HG03039 (cell line): ENCODE results near the gene MAPK8IP1.
A peak's percentile ranks its signal among the peaks of the same experiment; 100 is the strongest.

ENCODE experiments used
- ATAC-seq: cut with Tn5 transposase; IDR thresholded peaks from one replicate; pipeline ENCODE4 v1.9.1; 2021; ENCODE audit warnings: mild to moderate bottlenecking, moderate library complexity; ENCODE audit not compliant: unreplicated experiment

MAPK8IP1 gene

DNA sequence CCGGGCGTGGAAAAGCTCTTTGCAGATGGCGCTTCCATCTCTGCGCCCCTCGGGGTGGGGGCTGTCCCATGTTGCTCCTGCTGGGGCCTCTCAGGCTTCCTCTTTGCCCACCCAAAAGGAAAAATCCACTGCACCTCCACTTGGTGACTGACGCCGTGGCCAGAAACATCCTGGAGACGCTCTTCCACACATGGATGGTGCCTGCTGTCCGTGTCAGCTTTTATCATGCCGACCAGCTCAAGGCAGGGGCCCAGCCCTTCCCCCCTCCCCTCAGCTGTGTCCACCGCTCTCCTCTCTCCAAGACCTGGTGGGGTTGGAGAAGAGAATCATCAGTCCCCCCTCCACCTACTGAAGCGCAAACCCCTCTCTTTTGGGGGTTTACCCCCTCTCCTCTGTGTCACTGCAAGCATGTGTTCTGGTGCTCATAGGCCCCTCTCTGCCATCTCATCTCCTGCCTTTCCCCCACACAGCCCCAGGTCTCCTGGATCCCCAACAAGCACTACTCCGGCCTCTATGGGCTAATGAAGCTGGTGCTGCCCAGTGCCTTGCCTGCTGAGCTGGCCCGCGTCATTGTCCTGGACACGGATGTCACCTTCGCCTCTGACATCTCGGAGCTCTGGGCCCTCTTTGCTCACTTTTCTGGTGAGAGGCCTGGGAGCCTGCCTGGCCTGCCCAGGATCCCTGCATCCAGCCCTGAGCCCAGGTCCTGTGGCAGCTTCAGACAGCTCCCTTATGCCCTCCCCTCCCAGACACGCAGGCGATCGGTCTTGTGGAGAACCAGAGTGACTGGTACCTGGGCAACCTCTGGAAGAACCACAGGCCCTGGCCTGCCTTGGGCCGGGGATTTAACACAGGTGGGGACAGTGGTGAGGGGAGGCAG is 38.8 kb downstream of the MAPK8IP1 start:
- no peak for ATAC-seq

DNA sequence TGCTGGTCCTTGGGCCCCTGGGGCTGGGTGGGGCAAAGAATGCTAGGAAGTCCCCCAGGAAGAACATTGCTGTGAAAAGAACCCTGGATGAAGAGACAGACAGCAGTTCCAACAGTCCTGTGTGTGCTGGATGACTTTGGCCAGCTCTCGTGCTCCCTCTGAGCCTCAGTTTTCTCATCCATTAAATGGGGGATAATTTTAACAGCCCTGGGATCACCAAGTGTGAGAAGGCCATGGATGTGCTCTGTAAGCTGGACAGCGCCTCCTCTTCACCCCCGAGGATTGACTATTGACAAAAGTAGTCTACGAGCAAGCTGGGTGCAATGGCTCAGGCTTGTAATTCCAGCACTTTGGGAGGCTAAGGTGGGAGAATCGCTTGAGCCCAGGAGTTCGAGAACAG is 39.5 kb downstream of the MAPK8IP1 start:
- ATAC-seq, result no peak

DNA sequence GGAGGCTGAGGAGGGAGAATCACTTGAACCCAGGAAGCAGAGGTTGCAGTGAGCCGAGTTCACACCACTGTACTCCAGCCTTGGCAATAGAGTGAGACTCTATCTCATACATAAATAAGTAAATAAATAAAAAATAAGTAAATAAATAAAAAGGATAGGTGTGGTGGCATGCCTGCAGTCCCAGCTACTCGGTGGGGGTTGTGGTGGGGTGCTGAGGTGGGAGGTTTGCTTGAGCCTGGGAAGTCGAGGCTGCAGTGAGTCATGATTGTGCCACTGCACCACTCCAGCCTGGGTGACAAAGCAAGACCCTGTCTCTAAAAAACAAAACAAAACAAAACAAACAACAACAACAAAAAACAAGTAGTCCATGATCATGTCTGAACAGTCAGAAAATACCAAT is 40.1 kb downstream of the MAPK8IP1 start:
- ATAC-seq, result no peak

DNA sequence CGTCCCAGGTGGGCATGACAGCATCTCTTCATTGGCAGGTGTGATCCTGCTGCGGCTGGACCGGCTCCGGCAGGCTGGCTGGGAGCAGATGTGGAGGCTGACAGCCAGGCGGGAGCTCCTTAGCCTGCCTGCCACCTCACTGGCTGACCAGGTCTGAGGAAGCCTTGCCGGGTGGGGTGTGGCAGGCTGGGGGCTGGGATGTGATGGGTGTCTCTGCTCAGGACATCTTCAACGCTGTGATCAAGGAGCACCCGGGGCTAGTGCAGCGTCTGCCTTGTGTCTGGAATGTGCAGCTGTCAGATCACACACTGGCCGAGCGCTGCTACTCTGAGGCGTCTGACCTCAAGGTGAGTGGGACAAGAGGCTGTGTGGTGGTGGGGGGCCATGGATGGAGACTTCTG is 40.5 kb downstream of the MAPK8IP1 start:
- no peak for ATAC-seq

DNA sequence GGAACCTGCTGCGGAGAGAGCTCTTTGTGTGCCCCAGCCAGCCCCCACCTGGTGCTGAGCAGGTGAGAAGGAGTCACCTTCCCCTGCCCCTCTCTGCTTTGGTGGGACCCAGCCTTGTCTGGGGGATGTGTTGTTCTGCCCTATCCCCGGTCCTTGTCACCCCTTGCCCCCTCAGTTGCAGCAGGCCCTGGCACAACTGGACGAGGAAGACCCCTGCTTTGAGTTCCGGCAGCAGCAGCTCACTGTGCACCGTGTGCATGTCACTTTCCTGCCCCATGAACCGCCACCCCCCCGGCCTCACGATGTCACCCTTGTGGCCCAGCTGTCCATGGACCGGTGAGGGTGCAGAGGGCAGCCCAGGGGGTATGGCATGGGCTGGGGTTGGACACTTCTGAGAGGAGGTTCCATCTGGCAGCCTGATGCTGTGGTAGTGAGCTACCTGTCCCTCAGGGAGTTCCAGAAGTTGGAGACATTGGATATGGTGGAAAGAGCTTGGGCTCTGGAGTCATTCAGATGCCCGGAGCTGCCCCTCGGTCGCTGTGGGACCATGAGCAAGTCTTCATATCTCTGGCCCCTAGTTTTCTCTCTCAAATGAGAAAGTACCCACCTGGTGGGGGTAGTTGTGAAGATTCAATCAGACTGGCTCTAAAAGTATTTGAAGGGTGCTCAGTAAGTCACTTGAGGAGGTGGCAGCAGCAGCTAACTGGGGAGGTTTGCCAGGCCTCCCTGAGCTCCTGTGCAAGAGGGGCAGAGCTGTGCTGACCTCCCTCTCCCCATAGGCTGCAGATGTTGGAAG is 41.3 kb downstream of the MAPK8IP1 start:
- no peak for ATAC-seq

DNA sequence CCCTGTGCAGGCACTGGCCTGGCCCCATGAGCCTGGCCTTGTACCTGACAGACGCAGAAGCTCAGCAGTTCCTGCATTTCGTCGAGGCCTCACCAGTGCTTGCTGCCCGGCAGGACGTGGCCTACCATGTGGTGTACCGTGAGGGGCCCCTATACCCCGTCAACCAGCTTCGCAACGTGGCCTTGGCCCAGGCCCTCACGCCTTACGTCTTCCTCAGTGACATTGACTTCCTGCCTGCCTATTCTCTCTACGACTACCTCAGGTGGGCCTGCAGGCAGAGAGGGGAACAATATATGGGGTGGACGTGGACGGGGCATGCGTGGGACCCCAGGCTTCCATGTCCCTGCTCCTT is 41.9 kb downstream of the MAPK8IP1 start:
- no peak for ATAC-seq

DNA sequence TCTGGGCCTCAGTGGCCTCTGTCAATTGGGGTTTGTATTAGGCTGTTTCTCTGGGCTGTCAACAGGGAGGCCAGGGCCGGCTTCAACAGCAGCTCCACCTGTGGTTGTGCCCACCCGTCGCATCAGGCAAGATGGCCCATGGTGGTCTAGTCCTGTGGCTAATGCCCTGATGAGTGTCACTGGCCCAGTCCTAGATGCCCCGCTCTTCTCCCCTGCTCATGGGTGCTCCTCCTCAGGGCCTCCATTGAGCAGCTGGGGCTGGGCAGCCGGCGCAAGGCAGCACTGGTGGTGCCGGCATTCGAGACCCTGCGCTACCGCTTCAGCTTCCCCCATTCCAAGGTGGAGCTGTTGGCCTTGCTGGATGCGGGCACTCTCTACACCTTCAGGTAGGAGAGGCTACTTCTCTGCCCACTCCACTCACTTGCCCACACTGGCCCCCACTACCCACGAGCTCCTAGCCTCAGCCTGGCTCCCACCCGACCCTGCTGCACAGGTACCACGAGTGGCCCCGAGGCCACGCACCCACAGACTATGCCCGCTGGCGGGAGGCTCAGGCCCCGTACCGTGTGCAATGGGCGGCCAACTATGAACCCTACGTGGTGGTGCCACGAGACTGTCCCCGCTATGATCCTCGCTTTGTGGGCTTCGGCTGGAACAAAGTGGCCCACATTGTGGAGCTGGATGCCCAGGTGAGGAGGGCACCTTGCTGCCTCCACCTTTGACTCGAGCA is 42.4 kb downstream of the MAPK8IP1 start:
- no peak for ATAC-seq

DNA sequence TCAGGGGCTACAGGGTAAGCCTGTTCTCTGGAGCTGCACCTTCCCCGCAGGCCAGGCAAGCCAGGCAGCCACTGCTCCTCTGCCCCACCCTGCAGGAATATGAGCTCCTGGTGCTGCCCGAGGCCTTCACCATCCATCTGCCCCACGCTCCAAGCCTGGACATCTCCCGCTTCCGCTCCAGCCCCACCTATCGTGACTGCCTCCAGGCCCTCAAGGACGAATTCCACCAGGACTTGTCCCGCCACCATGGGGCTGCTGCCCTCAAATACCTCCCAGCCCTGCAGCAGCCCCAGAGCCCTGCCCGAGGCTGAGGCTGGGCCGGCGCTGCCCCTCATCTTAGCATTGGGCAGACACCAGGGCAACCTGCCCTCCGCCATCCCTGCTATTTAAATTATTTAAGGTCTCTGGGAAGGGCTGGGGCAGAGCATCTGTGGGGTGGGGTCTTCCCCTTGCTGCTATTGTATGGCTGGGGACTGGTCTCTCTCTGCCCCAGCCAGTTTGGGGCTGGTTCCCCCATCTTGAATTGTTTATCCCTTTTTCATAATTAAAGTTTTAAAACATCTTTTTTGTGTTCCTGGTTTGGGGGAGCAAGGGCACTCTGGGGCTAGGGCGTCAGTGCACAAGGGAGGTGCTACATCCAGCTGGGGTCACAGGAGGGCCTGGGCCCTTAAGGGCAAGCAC is 43.2 kb downstream of the MAPK8IP1 start:
- no peak for ATAC-seq

DNA sequence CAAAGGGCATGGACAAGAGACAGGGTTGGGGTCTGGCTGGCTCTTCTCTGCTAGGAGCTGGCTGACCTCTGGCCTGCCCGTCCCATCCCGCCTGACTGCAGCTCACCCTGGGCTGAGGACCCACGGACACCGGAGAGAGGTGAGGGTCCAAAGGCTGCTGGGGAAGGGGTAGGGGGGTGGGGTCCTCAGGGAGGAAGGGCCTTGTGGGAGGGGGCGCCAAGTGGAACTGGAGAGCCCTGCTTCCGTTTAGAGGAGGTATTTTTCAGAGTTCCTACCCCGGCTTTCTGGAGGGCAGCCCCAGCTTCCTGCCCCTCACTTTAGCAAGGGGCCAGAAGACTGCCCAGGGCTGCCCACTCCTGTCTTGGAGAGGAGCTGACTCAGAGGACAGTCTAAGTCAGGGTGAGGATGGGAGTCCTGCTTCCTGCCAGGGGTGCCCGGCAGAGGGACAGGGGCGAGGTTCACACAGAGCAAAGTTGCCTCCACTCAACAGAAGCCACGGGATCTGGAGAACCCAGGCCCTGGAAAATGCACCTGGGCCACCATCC is 44.1 kb downstream of the MAPK8IP1 start:
- ATAC-seq, result peak; percentile 3

DNA sequence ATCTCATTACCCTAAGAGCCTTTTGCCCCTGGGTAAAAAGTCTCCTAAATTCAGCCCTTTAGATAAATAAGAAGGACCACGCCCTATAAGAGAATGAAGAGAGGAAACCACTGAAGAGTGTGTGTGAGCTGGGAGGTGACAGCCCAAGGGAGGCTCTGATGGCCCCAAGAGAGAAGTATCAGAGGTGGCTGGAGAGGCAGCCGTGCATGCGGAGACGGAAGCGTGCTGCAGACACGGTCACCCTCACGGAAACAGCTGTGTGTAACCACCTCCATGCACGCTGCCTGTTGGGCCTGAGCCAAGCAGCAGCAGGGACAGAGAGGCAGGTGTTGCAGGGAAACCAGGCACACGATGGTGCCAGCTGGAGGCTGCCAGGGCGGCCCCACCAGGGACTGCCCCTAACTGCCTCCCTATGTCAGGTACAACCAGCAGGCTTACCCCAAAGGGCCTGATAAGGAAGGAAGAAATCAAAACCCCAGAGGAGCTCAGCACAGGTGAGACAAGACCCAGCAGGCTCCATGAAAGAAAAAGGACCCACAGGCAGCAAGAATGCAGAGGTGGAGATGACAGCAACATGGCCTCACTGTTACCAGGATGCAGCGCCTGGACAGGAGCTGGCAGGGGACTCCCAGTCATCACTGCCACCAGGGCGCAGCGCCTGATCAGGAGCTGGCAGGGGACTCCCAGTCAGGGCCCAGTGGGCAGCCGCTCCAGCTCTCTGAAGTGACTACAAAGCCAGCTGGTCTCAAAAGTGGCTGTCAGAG is 44.8 kb downstream of the MAPK8IP1 start:
- ATAC-seq, result peak; percentile 79

DNA sequence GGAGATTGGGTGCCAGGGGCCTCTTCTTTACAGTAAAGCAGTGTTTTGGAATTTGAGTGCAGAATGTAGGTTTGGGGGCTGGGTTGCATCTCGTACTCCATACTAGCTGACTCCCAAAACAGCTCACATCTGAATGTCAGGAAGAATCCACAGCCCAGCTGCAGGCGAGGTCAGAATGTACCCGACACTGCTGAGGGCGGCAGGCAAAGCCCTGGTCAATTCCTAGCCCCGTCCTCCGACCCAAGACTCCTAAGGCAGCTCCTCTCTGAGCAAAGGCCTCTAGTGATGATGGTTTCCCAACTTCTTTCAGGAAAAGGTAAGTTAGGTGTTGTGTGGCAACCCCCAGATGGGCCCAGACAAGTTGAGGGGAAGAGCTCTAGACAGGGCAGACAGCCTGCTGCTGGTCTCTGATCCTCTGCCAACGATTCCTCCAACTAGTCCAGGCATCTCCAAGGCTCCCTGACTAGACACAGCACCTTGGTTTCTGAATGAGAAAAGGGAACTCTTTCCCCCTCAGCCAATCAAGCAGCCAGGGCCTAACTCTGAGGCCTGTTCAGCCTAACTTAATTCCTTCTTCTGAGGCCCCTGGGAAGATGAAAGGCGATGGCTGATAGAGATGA is 45.6 kb downstream of the MAPK8IP1 start:
- no peak for ATAC-seq

DNA sequence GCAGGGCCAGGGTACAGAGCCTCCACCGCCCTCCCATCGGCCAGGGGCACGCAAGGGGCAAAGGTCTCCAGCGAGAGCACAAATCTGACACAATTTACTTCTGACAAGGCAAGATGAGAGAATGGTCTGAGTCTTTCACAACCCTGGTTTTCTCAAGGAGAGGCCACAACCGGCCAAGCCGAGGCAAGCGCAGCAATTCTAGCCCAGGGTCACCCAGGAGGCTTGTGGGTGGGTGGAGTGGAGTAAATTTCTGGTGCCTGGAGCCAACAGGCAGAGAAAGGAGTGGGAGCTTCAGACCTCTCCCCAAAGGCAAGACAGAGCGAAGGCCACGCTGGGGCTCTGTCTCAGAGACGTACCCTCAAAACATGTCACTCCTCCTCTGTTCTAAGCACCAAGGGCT is 46.3 kb downstream of the MAPK8IP1 start:
- no peak for ATAC-seq

DNA sequence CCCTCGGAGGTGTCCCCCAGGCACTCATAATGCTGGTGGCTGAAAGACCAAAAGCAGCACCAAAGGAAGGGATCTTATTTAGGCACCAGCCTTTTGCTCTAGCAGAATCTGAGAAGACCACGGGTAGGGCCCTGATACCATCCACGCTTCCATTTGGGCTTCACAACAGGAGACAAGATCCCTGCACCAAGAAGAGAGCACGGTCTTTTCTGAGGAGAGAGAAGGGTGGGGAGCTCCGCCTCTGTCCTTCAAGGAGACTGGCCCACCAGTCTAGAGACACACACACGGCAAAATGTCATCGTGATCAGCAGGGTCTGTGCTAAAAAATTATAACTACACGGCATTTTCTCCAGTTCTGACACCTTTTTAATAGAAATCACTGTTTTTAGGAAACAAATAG is 46.8 kb downstream of the MAPK8IP1 start:
- no peak for ATAC-seq

DNA sequence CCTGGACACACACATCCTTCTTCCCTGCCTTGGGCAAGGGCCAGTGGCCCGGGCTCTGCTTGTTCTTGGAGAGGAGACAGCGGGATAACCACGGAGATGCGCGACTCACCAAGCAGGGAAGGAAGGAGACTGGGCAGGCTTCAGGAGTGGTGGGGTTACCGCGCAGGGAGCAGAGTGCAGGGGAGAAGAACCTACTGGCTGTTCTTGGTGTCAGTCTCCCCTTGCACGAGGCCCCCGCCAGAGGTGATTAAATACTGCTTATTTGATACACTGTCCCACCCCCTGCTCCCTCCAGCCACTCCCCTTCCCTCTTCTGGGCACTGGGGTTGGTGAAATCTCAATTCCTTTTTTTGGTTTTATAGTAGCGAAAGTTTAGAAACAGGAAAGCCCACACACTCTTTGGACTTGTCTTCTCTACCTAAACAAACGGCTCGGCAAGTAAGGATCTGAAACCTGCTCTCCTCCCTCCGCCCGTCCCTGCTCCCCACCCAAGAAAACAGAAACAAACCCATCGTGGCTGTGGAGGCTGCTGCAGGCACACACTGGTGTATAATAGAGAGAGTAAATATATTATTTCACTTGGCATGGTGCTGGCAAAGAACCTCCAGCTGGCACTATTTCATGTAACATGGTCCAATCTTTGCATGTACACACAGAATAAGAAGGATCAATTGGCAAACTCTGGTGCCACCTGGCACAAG is 47.8 kb downstream of the MAPK8IP1 start:
- ATAC-seq, result no peak

DNA sequence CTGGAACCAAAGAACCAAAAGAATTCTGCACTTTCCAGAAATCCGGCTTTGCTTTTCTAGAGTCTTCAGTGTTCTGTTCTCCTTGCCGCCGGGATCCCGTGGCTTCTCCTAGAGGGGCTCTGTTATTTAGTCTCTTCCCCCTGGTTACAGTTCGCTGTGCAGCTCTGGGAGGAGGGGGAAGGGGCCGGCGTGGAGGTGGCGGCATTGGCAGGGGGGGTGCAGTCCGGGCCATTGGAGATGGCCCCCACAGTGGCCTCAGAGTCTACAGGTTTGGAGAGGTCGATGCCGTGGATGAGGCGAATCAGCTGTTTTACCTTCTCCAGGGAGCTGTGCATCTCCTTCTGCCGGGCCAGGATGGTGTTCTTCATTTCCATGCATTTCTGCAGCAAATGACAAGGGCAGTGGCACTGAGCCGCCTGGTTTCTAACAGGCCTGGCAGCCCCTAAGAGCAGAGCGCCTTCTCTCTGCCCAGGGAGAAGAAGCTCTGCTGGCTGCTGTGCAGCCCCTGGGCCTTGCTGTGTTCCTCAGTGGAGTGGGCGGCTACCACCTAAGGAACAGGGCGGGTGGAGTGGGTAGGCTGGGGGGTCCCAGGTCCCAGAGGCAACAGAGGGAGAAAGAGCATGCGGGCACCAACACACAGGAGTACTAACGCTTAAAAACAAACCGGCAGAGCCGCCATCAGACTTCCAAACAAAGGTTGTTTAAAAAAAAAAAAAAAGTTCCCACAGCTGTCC is 48.6 kb downstream of the MAPK8IP1 start:
- ATAC-seq, result no peak

DNA sequence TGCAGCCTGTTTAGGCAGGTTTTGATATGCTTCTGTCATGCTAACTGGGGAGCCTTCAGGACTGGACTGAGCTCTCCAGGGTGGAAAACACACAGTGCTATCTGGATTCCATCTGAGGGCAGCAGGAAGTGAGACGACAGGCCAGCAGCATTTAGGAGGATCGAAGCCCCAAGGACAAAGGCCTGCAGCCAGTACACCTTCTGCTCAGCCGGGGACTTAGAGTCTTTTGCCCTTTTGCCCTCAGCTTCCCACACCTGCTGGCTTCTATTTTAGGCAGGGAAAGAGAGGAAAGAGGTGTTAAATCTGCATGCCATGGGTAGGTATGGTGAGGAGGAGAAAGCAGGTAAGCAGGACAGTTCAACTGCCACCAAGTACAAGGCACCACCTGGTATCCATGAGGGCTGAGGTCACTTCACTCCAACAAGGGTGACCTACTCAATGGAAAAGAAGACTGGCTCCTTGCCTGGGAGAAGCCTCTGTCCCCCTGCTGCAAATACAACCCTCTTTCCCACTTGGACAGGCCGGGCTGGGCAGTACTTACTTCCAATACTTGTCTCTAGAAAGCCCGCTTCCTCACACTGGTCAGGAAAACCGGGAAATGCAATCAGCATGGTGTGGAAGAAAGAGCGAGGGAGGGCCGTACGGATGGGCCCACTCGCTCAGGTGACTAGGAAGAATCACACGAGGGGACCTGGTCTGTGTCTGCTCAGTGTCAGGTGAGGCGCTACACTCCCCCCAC is 49.3 kb downstream of the MAPK8IP1 start:
- ATAC-seq, result no peak

DNA sequence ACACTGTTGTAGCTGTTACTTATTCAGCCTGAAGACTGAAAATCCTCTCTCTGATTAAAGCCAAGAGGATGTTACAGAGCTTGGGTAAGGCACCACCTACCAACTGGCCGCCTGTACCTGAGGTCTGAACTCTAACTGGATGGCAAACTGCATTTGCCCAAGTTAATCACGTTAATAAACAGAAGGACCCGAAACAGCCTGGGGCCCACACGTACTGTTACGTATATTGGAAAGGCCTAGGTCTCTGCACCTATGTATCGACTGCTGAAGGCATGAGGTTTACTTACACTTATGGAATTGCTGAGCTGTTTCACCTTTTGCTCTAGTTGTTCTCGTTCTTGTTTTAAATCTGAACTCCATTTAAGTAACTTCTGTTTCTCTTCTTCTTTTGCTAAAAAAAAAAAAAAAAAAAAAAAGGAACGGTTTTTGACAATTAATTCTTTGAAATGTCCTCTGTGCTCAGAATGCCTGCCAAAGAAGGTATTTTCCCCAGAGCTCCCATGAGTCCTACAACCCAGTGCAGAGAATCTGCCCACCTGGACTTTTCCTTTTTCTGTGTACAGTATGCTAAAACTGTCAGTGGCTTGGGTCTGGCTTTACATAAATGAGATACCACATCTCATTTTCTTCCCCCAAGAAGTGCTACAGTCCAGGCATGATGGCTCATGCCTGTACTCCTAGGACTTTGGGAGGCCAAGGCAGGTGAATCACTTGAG is 50.1 kb downstream of the MAPK8IP1 start:
- ATAC-seq, result no peak
